IPS-20b (cell line): ENCODE data around the gene FUS.
A peak's percentile ranks its signal among the peaks of the same experiment; 100 is the strongest.

Experiments
- H3K27ac ChIP-seq: one replicate; pipeline ENCODE4 v1.5.1; 2013; ENCODE audit warnings: low read length
- H3K27me3 ChIP-seq: 2 replicates; pipeline ENCODE4 v1.6.1; 2013; ENCODE audit warnings: mild to moderate bottlenecking, low read length, inconsistent platforms; ENCODE audit not compliant: insufficient read depth
- H3K36me3 ChIP-seq: 2 replicates; pipeline ENCODE4 v1.6.1; 2013; ENCODE audit warnings: low read depth, mild to moderate bottlenecking, inconsistent platforms, low read length, moderate library complexity; ENCODE audit not compliant: insufficient read depth
- H3K4me1 ChIP-seq: 2 replicates; pipeline ENCODE4 v1.6.1; 2013; ENCODE audit warnings: mild to moderate bottlenecking, control low read depth, inconsistent platforms, low read length, moderate library complexity; ENCODE audit not compliant: insufficient read depth
- H3K4me3 ChIP-seq: 2 replicates; pipeline ENCODE4 v1.5.1; 2013; ENCODE audit warnings: mild to moderate bottlenecking, low read length, inconsistent platforms
- H3K9ac ChIP-seq: 2 replicates; pipeline ENCODE4 v1.6.1; 2013; ENCODE audit warnings: low read depth, mild to moderate bottlenecking, inconsistent platforms, low read length, moderate library complexity
- H3K9me3 ChIP-seq: 2 replicates; pipeline ENCODE4 v1.6.1; 2013; ENCODE audit warnings: mild to moderate bottlenecking, low read depth, low read length, inconsistent platforms; ENCODE audit not compliant: insufficient read depth

Gene FUS

DNA sequence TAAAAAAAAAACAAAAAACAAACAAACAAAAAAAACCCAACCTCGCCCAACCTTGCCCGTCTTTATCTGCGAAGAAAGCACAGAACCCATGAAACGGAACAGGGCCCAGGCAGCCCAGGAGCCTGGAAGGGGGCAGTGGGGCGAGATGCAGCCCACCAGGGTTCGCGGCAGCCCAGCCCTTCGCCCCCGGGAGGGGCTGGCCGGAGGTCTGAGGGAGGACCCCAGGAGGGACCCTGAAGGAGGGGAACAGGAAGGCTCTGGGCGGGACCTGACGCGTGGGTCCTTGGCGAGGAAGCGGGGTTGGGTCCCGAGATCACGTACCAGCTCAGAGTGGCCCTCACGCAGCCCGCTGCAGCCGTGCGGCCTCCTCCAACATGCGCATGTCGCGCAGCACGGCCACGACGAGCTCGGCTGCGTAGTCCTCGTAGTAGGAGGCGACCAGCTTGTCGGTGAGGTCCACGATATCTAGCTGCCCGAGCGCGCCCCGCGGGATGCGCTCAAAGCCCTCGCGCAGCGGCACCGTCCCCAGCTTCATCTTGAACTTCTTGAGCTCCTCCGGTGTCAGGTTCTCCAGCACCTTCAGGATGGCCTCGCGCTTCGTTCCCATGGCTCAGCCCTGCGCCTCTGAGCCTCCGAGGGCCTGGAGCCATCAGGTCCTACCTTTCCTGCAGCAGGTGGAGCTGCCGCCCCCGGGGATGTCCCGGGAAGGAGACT lies 36.6 kb downstream of the FUS start, which contains the start of gene PYDC1:
Gene PYDC1 (minus strand): TSS at position 714 of the 714 bp plus-strand sequence. CDS start 107 bp downstream, at position 607.
- H3K9me3 ChIP-seq, result no peaks in the 10 kb centered on the region
- peaks cover 64% of the 10 kb centered on the region for H3K27me3 ChIP-seq
- H3K9ac ChIP-seq, result no peak within 1 kb of the TSS
- no peaks in the 10 kb centered on the region for H3K36me3 ChIP-seq
- peak within 1 kb of the TSS; percentile 66 for H3K4me3 ChIP-seq
- peaks cover 9% of the 10 kb centered on the region; the same call in 1 of the 2 replicates for H3K4me1 ChIP-seq
- H3K27ac ChIP-seq, result no peak within 1 kb of the TSS

DNA sequence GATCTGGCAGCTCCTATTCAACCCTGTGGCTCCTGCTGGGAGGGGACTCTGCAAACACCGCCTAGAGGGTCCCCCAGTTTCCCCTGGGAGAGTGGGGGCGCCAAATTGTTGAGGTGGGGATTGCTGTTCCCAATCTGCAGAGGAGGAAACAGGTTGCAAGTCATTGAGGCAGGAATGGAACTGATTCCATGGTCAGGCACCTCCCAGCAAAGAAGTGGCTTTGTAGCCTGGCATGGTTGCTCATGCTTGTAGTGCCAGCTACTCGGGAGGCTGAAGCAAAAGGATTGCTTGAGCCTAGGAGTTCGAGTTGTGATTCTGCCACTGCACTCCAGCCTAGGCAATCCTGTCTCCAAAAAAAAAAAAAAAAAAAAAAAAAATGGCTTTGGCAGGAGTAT lies 37.2 kb downstream of the FUS start:
- H3K9me3 ChIP-seq, result no peaks in the 10 kb centered on the region
- H3K9ac ChIP-seq, result no peak overlapping the region
- no peak overlapping the region for H3K27ac ChIP-seq
- H3K36me3 ChIP-seq, result no peaks in the 10 kb centered on the region
- H3K27me3 ChIP-seq, result peaks cover 59% of the 10 kb centered on the region
- H3K4me1 ChIP-seq, result peaks cover 9% of the 10 kb centered on the region; the same call in 1 of the 2 replicates
- H3K4me3 ChIP-seq, result peak overlapping the region; percentile 66; the same call in 1 of the 2 replicates

DNA sequence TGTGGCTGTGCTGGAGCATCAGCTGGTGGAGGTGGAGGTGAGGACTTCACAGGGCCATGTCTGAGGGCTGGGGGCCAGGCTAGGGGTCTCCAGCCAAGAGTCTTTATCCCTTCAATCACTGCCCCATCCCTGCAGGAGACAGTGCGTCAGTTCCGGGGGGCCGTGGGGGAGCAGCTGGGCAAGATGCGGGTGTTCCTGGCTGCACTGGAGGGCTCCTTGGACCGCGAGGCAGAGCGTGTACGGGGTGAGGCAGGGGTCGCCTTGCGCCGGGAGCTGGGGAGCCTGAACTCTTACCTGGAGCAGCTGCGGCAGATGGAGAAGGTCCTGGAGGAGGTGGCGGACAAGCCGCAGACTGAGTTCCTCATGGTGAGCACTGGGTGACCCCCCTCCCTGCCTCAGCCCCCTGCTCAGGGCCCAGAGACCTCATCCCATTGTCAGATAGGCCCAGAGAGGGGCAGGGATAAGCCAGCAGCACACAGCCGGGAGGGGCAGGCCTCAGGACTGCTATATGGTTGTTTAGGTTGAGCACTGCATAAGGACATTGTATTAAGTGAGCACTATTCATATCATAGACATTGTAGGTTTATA lies 39.3 kb downstream of the FUS start:
- Histone ChIP-seq H3K36me3 (no peaks in the 10 kb centered on the region), H3K27me3 (peaks cover 47% of the 10 kb centered on the region)

DNA sequence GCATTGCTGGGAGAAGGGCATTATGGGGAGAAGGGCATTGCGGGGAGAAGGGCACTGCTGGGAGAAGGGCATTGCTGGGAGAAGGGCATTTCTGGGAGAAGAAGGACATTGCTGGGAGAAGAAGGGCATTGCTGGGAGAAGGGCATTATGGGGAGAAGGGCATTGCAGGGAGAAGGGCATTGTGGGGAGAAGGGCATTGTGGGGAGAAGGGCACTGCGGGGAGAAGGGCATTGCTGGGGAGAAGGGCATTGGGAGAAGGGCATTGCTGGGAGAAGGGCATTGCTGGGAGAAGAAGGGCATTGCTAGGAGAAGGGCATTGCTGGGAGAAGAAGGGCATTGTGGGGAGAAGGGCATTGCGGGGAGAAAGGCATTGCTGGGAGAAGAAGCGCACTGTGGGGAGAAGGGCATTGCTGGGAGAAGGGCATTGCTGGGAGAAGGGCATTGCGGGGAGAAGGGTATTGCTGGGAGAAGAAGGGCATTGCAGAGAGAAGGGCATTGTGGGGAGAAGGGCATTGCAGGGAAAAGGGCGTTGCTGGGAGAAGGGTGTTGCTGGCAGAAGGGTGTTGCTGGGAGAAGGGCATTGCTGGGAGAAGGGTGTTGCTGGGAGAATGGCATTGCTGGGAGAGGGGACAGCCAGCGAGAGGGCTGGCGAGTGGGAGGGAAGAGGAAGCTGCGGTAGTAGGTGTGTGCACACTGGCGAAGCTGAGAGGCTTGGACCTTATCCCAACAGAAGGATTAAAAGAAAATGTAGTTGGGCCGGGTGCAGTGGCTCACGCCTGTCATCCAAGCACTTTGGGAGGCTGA lies 41.6 kb downstream of the FUS start:
- Histone ChIP-seq H3K27ac (no peak overlapping the region), H3K4me1 (no peaks in the 10 kb centered on the region; the same call in 1 of the 2 replicates), H3K9ac (no peak overlapping the region), H3K36me3 (no peaks in the 10 kb centered on the region), H3K4me3 (no peak overlapping the region), H3K27me3 (peaks cover 24% of the 10 kb centered on the region), H3K9me3 (no peaks in the 10 kb centered on the region)

More for the DNA sequence above, 39.3 kb downstream of the FUS start:
- no peak overlapping the region for H3K27ac ChIP-seq
- H3K4me3 ChIP-seq, result no peak overlapping the region
- peaks cover 4% of the 10 kb centered on the region; the same call in 1 of the 2 replicates for H3K4me1 ChIP-seq
- H3K9me3 ChIP-seq, result no peaks in the 10 kb centered on the region
- no peak overlapping the region for H3K9ac ChIP-seq

- H3K9ac ChIP-seq, result no peak overlapping the region
- no peaks in the 10 kb centered on the region for H3K36me3 ChIP-seq
- no peak overlapping the region for H3K27ac ChIP-seq
- no peaks in the 10 kb centered on the region for H3K4me1 ChIP-seq
- peaks cover 9% of the 10 kb centered on the region for H3K27me3 ChIP-seq
- no peak overlapping the region for H3K4me3 ChIP-seq
- no peaks in the 10 kb centered on the region for H3K9me3 ChIP-seq
Measured at GRCh38 chr16:31223044-31223443, 43.1 kb downstream of the FUS start.

- Histone ChIP-seq H3K9me3 (no peaks in the 10 kb centered on the region), H3K4me1 (no peaks in the 10 kb centered on the region), H3K9ac (no peak overlapping the region), H3K27me3 (no peaks in the 10 kb centered on the region; the same call in 1 of the 2 replicates), H3K4me3 (no peak overlapping the region), H3K36me3 (no peaks in the 10 kb centered on the region), H3K27ac (no peak overlapping the region)
Measured at GRCh38 chr16:31224092-31224955, 44.4 kb downstream of the FUS start.

DNA sequence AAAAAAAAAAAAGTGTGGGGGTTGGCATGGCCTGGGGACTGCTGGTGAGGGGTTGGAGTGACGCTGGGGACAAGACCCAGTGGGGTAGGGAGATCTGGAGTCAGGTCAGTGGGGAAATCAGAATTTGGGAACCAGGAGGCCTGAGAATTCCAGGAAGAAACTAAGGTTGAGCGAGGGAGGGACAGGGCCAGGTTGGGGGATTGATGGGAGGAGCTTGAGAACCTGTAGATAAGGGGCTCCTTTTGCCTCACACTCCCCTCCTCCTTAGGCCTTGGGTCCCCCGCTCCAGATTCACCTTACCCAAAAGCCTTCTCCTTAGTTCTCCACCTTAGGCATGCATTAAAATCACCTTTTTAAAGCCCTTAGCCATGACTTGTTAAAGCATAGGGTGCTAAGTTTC lies 45.3 kb downstream of the FUS start:
- no peak overlapping the region for H3K9ac ChIP-seq
- H3K36me3 ChIP-seq, result no peaks in the 10 kb centered on the region
- no peaks in the 10 kb centered on the region for H3K4me1 ChIP-seq
- H3K9me3 ChIP-seq, result no peaks in the 10 kb centered on the region
- no peaks in the 10 kb centered on the region for H3K27me3 ChIP-seq
- no peak overlapping the region for H3K4me3 ChIP-seq
- no peak overlapping the region for H3K27ac ChIP-seq

- no peaks in the 10 kb centered on the region for H3K27me3 ChIP-seq
- no peak overlapping the region for H3K4me3 ChIP-seq
- no peaks in the 10 kb centered on the region for H3K36me3 ChIP-seq
- H3K4me1 ChIP-seq, result no peaks in the 10 kb centered on the region
- H3K9ac ChIP-seq, result no peak overlapping the region
- no peak overlapping the region for H3K27ac ChIP-seq
- no peaks in the 10 kb centered on the region for H3K9me3 ChIP-seq
Measured at GRCh38 chr16:31228206-31228605, 48.3 kb downstream of the FUS start.

DNA sequence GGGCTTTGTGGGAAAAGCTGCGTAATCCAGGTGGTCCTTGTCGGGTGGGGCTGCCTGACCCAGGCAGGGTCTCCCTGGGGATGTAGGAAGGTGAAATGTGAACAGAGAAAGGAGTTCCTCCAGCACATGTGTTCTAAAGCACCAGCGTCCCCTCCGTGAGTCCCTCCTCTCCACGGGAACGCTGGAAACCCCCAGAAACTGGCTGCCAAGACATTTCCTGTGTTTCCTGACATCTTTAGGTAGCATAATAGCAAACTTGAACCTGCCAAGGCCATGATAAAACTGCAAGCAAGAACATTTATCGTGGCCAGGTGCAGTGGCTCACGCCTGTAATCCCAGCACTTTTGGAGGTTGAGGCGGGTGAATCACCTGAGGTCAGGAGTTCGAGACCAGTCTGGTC lies 49.6 kb downstream of the FUS start:
- Histone ChIP-seq H3K9ac (no peak overlapping the region), H3K9me3 (no peaks in the 10 kb centered on the region), H3K36me3 (no peaks in the 10 kb centered on the region), H3K27me3 (no peaks in the 10 kb centered on the region), H3K4me3 (no peak overlapping the region), H3K4me1 (no peaks in the 10 kb centered on the region), H3K27ac (no peak overlapping the region)

- H3K4me1 ChIP-seq, result peaks cover 3% of the 10 kb centered on the region; the same call in 1 of the 2 replicates
- H3K9me3 ChIP-seq, result no peaks in the 10 kb centered on the region; the same call in 1 of the 2 replicates
- no peak overlapping the region for H3K27ac ChIP-seq
Measured at GRCh38 chr16:31238041-31238440, 58.1 kb downstream of the FUS start.

More at GRCh38 chr16:31238041-31238440, 58.1 kb downstream of the FUS start:
- Histone ChIP-seq H3K27me3 (no peaks in the 10 kb centered on the region), H3K36me3 (no peaks in the 10 kb centered on the region), H3K4me3 (no peak overlapping the region), H3K9ac (no peak overlapping the region)
